Stimulated activated CD4-positive, alpha-beta T cell treated with anti-CD3 and anti-CD28 coated beads, Interleukin-1b, Interleukin-23, amount 100 ng/mL, for 48 hours (primary cell): ENCODE data around the gene RUNX1.
"Not testable (repeated sequence)": the region's sequence is repeated elsewhere in the genome, so short reads cannot be mapped to it uniquely, and the experiment has no call there.

ENCODE experiments used
- DNase-seq: peaks from one replicate; pipeline ENCODE4 v3.0.0-alpha.2; 2020

RUNX1 gene

DNA sequence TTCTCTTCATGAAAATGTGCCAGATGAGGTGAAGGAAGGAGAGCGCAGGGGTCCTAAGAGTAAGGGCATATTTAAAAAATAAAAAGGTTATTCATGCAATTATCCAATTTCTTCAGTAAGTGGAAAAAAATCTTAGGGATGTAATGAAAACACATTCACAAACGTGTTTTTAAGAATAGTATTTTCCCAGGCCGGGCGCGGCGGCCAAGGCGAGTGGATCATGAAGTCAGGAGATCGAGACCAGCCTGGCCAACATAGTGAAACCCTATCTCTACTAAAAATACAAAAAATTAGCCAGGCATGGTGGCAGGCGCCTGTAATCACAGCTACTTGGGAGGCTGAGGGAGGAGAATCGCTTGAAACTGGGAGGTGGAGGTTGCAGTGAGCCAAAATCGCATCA lies 82.2 kb downstream of the RUNX1 start:
- not testable (repeated sequence) for DNase-seq

DNA sequence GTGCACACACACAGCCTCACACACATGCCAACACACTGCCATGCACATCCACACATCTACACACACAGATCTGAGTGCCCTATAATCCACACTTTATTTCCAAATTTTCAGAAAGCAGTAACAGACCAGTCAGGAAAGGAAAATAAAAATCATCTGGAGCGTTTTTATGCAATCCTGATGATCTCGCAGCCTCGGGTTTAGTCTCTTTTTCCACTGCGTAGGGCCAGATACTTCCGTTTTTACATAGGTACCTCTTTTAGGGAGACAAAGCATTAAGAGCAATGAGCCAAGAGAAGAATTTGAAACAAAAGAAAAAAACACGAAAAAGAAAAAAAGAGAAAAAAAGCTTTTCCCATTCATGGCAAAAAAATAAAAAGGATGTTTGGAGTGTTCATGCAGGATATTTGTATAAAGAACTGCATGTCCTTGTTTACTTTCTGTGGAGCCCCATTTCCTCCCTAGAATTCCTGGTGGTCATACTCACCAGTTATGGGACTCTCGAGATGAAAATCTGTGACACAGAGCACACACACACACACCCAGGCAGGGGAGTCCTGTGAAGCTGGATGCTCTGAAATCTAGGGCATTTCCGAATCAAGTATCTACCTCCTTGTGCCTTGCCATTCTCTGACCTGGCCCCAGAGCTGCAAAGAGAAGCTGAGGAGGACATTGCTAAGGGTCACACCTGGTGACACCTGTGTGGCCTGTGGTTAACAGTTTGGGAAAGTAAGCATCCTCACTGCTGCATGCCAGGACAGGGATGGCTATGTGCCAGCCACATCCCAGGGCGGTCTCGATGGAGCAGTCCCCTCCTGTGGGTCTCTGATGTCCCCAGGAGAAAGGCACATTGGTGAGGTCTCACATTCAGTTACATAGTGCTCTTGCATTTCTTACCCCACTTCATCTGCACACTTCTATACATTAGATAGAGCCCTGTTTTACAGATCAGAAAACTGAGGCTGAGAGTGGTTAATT lies 83.6 kb downstream of the RUNX1 start:
- DNase-seq: no peak

DNA sequence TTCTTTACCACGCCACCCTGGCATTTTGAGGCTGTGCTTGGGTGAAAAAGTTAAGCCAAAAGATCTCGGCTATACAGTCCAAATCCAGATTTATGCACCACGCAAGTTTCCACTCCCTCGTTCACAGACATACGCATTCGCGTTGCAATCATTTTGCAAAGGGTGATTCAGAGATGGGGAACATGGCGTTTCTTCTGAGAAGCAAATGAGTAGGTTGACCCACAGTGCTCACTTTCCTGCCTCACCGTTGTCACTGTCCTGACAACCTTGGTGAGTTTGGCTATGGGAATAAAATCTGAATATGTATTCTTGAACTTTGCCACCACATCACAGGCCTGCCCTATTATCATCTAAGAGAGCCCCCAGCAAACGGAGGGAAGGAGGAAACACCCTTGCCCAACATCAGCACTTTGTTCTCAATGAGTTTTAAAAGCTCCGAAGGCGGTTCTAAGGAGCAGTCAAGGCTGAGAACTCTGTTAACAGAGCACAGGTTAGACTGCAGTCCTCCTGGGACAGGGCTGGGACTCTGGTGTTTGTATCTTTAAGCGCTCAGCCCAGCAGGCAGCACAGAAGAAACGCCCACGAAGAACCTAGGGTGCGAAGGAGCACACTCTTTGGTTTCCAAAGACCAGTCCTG lies 86.4 kb downstream of the RUNX1 start:
- peak; percentile 54 for DNase-seq

DNA sequence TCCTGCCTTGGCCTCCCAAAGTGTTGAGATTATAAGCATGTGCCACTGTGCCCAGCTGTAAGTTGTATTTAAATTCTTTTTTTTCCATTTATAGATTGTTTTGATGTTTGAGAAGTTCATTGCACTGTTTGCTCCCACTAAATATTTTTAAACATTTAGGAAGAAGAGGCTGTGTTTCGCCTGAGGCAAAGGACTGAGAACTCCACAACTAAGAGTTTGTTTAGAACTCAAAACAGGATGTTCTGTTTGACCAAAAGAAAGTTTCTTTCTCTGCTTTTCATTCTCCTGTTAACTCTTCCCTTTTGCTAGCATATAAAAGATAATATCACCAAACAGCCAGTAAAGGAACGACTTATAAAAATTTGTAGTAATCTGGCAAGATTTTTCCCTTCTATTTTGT lies 87.0 kb downstream of the RUNX1 start:
- no peak for DNase-seq

DNA sequence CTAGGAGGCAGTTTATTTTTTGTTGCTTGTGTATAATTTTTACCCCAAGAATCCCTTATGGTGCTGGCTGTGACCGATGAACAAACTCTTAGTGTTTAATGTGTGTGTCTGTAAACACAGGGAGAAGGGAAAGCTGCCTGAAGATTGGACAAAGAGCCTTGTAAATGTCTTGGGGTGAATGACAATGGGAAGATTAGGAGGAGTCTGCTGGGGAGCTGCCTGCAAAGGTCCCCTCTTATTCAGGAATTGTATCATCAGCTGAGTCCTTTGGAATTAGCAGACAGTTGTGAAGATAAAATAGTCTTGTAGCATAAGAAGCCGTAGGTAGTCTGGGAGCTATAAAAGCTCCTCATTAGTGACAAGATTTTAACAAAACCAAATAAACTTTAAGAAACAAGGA lies 88.4 kb downstream of the RUNX1 start:
- no peak for DNase-seq

DNA sequence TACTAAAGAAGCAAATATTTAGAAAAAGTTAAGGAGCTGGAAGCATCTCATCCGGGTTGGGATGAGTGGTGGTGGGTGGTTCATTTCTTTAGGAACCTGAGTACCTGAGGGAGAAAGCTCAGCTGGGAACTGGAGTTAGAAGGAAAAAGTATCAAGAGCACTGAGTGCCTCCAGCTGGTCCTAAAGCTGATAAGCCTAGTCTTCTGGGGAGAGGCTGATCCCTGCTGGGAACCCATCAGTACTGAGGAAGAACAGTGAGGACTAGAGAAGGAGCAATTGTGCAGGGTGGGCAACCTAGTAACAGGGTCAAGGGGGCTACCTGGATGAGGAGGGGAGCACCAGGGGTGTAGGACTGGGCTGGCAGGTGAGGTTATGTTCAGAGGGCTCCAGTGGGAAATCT lies 89.5 kb downstream of the RUNX1 start:
- DNase-seq: no peak

DNA sequence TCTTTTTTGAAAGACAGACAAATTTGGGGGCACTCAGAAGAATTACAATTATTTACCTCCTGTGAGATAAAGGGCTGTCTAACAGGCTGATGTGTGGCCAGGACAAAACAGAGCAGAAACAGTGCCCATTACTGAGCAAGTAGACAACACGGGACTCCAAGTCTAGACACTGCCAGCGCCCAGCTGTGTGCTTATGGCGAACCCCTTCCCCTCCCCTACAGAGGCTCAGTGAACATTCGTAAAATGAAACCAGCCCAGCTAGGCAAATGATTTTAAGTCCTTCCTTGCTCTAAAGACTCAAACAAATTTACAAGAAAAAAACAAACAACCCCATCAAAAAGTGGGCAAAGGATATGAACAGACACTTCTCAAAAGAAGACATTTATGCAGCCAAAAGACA lies 91.1 kb downstream of the RUNX1 start:
- DNase-seq: no peak

DNA sequence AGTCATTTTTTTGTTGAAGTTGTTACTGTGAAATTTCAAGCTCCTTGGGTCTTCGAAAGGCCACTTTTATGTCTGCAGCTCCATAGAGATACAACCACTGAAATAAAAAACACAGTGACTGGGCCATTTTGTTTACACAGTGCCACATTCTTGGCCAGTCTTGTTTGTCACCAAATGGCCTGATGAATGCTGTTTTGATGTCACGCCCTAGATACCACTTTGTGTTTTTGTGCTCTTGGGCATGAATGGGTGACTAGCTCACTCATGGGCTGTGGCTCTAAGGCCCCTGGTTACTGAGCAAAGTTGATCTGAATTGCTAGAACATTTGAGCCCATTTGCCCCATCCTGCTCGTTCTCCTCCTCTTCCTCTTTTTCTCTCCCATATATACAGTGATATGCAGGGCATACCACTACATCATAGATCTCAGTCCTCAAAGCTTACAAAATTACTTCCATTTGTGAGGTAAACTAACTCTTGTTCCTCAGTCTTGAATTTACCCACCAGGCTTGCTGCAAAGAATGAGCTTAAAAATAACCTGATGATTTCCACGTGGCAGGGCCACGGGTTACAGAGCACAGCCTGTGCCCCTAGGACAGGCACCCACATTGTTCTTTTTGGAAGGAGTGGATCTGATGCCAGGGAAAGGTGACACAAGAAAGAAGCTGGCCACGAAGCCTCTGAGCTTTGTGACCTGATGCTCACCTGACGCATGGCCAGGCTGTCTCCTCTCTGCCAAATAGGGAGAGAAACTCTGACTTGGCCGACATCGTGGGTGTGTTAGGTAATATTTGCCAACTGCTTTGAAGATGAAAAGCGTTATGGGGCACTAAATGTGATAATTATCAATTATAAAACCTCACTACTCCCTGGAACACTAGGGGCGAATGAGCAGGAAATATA lies 92.4 kb downstream of the RUNX1 start:
- no peak for DNase-seq

DNA sequence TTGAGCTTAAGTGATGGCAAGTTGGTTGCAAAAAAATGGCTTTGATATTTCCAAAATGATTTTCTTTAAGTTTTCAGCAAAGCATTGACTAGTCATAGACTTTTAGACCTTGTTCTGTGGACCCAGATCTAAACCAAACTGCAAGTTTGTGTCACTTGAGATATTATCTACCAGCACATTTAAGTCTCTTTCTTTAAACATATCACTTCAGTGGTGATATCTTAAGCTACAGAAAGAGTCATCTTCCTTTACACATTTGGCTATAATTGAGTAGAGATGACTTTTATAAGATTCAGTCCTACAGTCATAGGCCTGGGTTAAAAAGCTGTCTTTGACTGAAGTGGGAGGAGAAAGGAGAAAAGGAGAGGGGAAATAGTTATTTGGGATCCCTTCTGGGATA lies 95.2 kb downstream of the RUNX1 start:
- DNase-seq: no peak

DNA sequence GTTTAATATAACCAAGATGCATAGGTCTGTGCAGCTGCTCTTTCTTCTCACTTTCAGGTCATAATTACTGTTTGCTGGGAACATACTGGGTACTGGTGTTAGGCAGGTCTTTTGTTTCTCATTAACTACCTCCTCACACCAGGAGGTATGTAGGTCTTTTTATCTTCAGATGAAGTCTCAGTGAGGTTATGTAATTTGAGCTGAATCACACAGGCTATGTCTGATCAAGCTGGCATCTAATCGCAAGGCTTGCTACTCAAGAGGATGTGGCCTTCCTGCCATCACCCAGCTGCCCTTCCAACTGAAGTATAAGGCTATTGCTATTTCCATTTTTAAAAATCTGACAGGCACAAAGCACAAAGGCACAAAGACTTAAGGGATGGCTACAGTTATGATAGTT lies 96.4 kb downstream of the RUNX1 start:
- no peak for DNase-seq

DNA sequence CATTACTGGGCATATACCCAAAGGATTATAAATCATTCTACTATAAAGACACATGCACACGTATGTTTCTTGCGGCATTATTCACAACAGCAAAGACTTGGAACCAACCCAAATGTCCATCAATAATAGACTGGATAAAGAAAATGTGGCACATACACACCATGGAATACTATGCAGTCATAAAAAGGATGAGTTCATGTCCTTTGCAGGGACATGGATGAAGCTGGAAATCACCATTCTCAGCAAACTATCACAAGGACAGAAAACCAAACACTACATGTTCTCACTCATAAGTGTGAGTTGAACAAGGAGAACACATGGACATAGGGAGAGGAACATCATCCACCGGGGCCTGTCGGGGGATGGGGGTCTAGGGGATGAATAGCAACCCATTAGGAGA lies 97.2 kb downstream of the RUNX1 start:
- not testable (repeated sequence) for DNase-seq

DNA sequence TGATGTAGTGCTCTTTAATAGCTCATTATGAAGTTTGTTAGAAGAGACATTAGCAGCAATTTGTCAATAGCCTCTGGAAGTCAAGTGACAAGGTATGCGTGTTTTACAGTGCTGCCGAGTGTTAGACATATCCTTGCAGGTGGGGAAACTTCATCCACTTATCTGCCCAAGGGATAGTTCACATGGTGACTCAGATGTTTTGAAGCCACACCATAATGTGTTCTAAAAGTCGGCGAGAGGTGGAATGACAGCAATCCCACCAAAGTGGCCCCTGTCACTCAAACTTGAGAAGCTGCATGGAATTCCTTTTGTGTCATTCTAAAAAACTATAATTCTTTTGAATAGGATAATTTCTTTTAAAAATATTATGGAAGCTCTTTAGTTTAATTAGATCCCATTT lies 98.1 kb downstream of the RUNX1 start:
- no peak for DNase-seq

DNA sequence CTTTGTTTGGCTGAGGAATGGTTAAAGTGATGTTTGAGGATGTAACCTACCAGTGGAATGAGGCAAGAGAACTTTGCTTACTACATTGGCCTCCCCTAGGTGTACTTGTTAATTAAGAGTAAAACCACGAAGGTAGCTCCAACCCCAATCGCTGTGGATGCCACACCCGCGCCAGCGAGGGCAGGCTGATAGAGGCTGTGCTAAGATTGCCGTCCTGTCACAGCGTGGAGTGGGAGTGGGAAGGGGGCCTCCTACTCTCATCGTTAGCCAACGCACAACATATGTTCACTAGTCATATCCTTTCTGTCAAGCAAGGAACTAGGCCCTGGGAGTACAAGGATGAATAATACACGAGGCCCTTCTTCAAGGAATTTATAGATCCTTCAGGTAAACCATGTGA lies 99.6 kb downstream of the RUNX1 start:
- DNase-seq: peak; percentile 48

DNA sequence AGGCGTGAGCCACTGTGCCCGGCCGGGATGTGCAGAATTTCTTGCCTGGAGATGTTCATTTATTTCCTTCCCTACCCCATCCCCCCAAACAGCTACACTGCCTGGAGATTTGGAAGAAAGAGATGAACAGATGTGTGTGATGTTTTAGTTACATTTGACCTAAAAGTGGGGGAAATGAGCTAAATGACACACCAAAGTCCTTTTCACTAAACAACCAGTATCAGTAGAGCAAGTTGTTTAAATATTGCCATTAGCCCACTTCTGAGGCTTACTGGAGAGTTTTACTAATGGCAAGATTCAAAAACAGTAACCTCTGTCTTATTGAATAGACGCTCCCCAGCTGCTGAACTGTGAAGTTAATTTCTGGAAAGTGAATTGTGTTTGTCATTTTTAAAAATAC lies 100.1 kb downstream of the RUNX1 start:
- no peak for DNase-seq

DNA sequence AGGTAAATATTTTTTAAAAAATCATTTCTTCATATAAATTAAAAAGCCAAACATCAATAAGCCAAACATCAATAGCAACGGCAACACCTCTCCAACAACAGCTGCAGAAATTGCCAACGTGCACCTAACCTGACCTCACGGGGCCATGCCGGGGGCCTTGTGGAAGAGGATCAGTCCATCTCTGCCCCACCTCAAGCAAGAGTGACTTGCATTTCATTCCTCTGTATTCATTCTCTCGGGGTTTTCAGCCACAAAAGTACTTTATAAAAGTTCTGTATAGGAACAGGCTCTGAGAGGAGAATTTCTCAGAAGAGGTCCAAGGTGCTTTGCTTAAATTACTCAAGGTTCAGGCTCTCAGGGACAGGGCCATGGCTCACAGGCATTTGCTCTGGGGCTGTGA lies 100.9 kb downstream of the RUNX1 start:
- no peak for DNase-seq

DNA sequence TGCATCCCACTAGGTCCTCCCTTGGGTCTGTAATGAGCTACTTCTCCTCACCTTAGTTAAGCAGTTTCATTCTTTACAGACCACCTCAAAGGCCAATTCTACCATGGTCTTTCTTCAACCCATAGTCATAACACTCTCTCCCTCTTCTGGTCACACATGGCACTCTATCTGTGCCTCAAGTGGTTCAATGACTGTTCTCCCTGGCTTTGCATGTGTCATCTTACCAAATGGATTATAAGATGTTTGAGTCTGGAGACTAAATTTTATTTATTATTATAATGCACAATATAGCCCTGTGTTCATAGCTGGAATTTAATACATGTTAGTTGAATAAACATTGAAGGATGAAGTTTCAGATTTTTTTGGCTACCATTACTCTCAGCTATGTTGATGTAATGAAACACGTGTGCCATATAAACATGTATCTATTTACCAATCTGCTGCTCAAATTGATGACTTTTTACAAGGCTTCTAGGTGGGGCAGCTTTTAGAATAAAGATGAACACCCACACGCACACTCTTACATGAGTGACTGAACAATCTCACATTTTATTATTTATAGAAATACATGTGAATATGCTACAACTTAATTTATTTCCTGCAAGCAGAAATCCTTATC lies 102.1 kb downstream of the RUNX1 start:
- peak; percentile 41 for DNase-seq

DNA sequence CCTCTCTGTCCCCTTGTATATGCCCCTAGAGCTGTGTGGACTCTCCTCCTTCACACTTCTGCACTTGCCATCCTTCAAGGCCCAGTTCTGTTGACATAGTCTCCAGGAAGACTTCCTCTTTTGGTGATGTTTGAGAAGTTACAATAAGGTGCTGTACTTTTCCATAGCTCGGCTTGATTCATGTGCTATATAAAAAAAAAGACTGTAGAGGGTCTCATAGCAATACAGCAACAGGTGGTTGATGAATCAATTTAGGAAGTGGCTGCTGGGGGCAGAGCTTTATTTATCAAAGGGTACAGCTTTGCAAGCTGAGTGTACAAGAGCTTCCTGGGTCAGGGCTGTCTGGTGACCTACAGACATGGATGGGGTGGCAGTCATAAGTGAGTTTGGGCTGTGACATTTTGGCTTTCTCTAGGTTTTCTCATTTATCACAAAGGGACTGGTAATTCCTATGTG lies 102.7 kb downstream of the RUNX1 start:
- DNase-seq: peak; percentile 62

DNA sequence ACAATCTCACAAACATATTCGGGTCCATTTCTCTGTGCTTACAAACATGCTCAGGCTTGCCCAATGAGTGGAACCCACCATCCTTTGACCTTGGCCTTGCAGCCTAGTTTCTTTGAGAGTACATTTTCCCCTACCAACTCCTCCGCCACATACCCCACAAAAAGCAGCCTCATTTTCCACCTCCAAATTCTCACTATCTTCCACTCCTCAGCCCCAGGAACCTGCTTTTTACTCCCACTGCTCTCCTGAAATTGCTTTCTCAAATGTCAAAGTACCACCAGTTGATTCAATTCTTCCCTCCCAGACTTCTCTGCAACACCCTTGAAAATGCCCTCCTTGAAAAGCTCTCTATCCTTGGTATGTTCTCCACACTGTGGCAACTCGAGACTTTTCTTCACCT lies 103.8 kb downstream of the RUNX1 start:
- no peak for DNase-seq

DNA sequence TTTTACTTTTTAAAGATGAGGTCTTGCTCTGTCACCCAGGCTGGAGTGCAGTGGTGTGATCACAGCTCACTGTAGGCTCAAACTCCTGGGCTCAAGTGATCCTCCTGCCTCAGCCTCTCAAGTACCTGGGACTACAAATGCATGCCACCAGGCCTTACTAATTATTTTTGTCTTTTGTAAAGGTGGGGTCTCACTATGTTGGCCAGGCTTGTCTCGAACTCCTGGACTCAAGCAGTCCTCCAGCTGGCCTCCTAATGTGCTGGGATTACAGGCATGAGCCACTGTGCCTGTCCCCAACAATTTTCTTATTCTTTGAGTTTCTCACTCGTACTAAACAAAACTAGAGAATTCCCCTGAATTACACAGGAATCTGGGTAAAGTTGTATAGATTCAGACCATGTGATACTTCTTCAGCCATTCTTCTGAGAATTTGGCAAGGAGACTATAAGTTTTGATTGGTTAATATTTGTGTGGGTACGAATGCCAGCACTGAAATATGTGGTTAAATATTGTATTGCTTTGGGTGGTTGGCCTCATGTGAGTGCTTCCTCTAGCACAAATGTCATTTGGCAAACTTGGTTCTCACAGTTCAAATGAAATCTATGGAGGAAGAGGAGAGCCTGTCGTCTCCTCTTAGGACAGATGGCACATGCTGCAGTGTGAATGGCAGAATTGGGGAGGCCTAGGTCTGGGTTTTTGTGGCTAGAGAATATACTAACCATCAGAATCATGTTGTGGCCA lies 104.9 kb downstream of the RUNX1 start:
- no peak for DNase-seq

DNA sequence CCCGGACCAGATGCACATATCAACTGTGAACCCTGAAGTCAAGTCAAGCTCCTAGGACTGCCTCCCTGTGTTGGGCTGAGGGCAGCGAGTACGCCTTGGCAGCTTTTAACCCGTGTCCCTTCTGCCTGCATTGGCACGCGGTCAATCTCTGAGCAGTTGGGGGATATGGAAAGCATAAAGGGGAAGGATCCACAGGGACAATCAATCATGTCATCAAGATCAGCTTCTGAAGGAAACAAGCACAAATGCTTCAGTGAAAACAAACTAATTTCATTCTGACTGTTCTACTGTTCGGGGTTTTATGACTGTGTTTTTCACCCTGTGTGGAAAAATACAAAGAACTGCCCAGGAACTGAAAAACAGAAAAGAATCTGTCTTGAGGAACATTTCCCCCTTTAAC lies 106.2 kb downstream of the RUNX1 start:
- no peak for DNase-seq

DNA sequence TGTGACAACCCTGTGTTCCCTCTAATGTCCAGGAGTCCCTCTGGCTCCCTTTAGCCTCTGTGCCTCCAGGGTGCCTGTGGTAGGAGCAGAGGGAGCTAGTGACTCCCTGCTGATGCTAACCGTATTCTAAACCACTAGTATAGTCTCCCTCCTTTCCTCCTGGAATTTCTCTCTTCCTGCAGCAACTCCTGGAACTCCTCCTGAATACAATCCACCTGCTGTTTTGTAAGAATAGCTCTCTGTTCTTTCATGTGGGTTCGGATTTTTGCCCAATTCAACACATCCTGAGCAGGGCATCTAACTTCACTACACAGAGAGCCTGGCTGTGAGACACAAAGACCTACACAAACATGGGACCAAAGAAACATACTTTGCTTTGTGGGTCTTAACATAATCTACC lies 107.9 kb downstream of the RUNX1 start:
- DNase-seq: no peak
